ENCODE data around the gene WWOX. TPM values are rescaled to one million over a fixed set of nuclear protein-coding genes. Genes with fewer than 3 reads are reported as not detected.

The WWOX gene
- total RNA-seq, 3 donors from 2014 or later: 11.7 to 18.0 (median 13.8) TPM

DNA sequence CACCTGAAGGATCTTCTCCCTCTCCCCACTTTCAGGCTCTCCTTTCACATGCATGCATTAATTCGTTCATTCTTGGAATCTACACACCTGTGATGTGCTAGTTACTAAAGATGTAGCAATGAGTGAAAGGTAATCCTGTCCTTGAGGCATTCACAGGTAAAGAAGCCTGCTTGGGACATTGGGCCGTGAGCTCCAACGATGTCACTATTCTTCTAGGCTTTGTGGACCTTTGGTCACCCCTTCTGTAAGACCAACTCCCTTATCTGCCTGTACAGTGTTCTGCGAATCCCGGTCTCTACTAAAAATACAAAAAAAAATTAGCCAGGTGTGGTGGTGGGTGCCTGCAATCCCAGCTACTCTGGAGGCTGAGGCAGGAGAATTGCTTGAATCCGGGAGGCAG is 892.5 kb downstream of the WWOX start:
- TF ChIP-seq, protein P1, sequence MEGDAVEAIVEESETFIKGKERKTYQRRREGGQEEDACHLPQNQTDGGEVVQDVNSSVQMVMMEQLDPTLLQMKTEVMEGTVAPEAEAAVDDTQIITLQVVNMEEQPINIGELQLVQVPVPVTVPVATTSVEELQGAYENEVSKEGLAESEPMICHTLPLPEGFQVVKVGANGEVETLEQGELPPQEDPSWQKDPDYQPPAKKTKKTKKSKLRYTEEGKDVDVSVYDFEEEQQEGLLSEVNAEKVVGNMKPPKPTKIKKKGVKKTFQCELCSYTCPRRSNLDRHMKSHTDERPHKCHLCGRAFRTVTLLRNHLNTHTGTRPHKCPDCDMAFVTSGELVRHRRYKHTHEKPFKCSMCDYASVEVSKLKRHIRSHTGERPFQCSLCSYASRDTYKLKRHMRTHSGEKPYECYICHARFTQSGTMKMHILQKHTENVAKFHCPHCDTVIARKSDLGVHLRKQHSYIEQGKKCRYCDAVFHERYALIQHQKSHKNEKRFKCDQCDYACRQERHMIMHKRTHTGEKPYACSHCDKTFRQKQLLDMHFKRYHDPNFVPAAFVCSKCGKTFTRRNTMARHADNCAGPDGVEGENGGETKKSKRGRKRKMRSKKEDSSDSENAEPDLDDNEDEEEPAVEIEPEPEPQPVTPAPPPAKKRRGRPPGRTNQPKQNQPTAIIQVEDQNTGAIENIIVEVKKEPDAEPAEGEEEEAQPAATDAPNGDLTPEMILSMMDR (IDR thresholded peaks at IDR 0.05): no peak
- H3K4me3 ChIP-seq: no peak overlapping the region
- no peak for ATAC-seq
- H3K4me1 ChIP-seq (ENCODE audit: low read depth): no peaks in the 10 kb centered on the region
- intact Hi-C loops (cut with DNase I, micrococcal nuclease): no loop called here
- H3K36me3 ChIP-seq (ENCODE audit: low read depth): no peaks in the 10 kb centered on the region
- no peaks in the 10 kb centered on the region for H3K9me3 ChIP-seq
- DNase-seq: no peak

DNA sequence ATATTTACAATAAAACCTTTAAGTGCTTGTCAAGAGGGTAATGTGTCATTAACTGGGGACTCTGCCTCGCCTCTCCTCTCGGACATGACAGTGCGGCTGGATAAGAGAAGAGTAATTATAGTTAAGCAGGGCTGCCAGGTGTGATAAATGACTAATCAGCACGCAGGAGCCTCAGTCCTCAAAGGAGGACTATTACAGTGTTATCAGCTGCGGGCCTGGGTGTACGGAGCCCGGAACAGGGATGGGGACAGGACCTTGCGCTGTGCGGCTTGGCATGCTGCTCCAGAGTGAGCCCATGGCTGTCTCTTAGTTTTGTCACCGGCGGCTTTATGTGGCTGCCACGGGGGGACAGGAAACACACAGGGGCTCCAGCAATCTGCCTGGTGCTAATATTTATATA is 893.9 kb downstream of the WWOX start:
- TF ChIP-seq, protein P1 (IDR thresholded peaks at IDR 0.05): no peak
- DNase-seq: no peak
- H3K36me3 ChIP-seq (ENCODE audit: low read depth): no peaks in the 10 kb centered on the region
- intact Hi-C loops (cut with DNase I, micrococcal nuclease): no loop called here
- H3K4me1 ChIP-seq (ENCODE audit: low read depth): no peaks in the 10 kb centered on the region
- no peak for ATAC-seq
- H3K9me3 ChIP-seq: no peaks in the 10 kb centered on the region
- H3K4me3 ChIP-seq: no peak overlapping the region

DNA sequence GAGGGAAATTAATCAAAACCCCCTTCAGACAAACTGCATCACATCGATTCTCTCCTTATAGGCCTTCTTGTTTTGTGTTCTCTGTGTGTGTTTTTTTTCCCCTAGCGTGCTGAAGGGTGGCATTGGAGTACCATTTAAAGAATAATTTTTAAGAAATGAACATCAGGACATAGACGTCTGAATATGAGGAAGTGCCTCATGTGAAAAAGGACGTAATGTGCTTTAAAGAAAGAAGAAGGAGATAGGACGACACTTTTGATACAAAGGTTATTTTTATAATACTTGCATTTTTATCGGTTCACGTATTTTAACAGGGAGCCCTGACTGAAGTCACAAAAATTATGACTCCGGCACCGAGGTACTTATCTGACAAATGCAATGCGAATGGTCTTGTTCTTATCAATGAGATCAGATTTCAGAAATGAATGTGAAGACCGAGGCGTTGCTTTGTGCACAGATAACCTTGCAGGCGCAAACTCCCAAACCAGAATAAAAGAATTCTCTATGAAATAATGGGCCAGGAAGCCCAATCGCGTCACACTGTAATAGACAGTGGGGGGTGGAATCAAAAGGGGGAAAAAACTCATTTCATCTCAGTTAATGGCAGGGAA is 894.8 kb downstream of the WWOX start:
- Histone ChIP-seq H3K4me1 (ENCODE audit: low read depth) (no peaks in the 10 kb centered on the region), H3K36me3 (ENCODE audit: low read depth) (no peaks in the 10 kb centered on the region), H3K9me3 (no peaks in the 10 kb centered on the region), H3K4me3 (no peak overlapping the region)
- intact Hi-C loops (cut with DNase I, micrococcal nuclease): no loop called here
- DNase-seq: no peak
- ATAC-seq: no peak
- TF ChIP-seq, protein P1 (IDR thresholded peaks at IDR 0.05): no peak

DNA sequence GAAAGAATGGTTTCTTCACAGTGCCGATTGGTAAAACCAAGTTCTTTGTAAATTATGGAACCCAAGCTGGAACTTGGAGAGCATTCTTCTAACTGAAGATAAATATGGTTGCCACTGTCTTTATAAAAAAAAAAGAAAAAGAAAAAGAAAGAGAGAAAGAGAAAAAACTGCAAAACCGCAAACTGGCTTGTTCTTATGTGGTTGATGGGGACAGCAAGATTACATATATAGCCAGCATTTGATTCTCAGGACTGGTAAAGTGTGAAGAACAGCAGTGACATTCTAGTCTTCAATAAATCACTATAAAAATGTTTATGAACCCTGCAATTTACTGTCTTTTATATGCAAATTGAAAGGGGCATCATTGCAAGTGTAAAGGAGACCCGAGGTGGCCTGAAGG is 896.0 kb downstream of the WWOX start:
- ATAC-seq: no peak
- Histone ChIP-seq H3K4me1 (ENCODE audit: low read depth) (no peaks in the 10 kb centered on the region), H3K9me3 (no peaks in the 10 kb centered on the region), H3K4me3 (no peak overlapping the region), H3K36me3 (ENCODE audit: low read depth) (no peaks in the 10 kb centered on the region)
- intact Hi-C loops (cut with DNase I, micrococcal nuclease): no loop called here
- no peak for DNase-seq
- TF ChIP-seq, protein P1 (IDR thresholded peaks at IDR 0.05): no peak

DNA sequence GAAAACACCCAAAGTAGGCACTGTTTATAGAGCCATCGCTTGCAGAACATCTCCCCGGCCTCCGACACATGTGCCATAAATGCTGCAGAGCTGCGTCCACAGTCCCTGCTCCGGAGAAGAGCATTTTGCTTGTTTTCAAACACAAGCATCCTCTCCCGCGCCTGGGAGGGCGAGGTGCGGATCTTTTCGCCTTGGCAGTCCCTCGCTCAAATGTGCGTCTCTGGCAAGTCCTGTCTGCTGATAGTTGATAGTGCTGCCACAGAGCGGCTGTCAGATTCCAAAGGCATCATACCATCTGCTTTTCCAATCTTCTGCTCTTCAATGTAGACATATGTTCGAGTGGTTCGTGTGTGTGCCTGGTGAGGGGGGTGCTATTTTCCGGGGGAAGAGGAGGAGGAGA is 897.3 kb downstream of the WWOX start:
- intact Hi-C loops (cut with DNase I, micrococcal nuclease): no loop called here
- no peaks in the 10 kb centered on the region for H3K9me3 ChIP-seq
- H3K4me3 ChIP-seq: no peak overlapping the region
- no peaks in the 10 kb centered on the region for H3K4me1 ChIP-seq (ENCODE audit: low read depth)
- ATAC-seq: no peak
- H3K36me3 ChIP-seq (ENCODE audit: low read depth): no peaks in the 10 kb centered on the region
- DNase-seq: no peak
- TF ChIP-seq, protein P1 (IDR thresholded peaks at IDR 0.05): no peak

DNA sequence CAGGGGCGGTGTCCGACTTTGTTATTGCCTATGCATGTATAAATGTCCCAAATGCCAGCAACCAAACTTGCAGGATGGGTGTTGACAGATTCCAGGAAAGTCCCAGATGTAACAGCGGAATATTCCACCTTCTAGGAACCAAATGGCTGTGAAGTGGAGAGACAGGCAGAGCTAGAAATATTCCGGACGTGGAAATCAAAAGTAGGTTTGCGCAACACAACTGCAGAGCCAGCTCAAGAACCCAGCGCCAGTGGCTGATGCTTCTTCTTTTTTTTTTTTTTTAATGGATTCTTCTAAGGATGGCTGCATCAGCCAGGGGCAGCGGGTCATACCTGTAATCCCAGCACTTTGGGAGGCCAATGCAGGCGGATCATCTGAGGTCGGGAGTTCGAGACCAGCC is 899.4 kb downstream of the WWOX start:
- ATAC-seq: no peak

More for the DNA sequence above, 899.4 kb downstream of the WWOX start:
- H3K36me3 ChIP-seq (ENCODE audit: low read depth): no peaks in the 10 kb centered on the region
- H3K9me3 ChIP-seq: no peaks in the 10 kb centered on the region
- no peak for DNase-seq
- intact Hi-C loops (cut with DNase I, micrococcal nuclease): no loop called here
- H3K4me3 ChIP-seq: no peak overlapping the region
- H3K4me1 ChIP-seq (ENCODE audit: low read depth): no peaks in the 10 kb centered on the region
- TF ChIP-seq, protein P1 (IDR thresholded peaks at IDR 0.05): no peak
